Spleen (tissue), 11 donors: Measurements from ENCODE around the gene EVI5. TPM values are rescaled to one million over a fixed set of nuclear protein-coding genes. Genes with fewer than 3 reads are reported as not detected.

Experiments
- DNase-seq: peaks from one replicate; pipeline ENCODE4 v3.0.0-alpha.2; 2020
- H3K27ac ChIP-seq, 8 donors: fragments of 200-600 bp; sonication (generic) in 7 of 8; 1 replicate in 4 of 8; 2 replicates in 4 of 8; pipeline versions ENCODE4 v1.5.0 to v1.8.0; 2016 to 2021; ENCODE audit warnings: inconsistent platforms in 4 of 8, mild to moderate bottlenecking in 4 of 8, moderate library complexity in 1 of 8
- H3K27me3 ChIP-seq, 7 donors: fragments of 200-600 bp; sonication (generic) in 6 of 7; replicated peaks in 1 of 7; 1 replicate in 4 of 7; 2 replicates in 3 of 7; pipeline versions ENCODE4 v1.5.0 to v1.8.0; 2016 to 2021; ENCODE audit warnings: inconsistent platforms in 3 of 7, mild to moderate bottlenecking in 1 of 7
- H3K36me3 ChIP-seq, 6 donors: fragments of 200-600 bp; sonication (generic) in 5 of 6; 1 replicate in 4 of 6; 2 replicates in 2 of 6; pipeline versions ENCODE4 v1.5.0 to v1.8.0; 2016 to 2021; ENCODE audit warnings: inconsistent platforms in 2 of 6
- H3K4me1 ChIP-seq, 6 donors: fragments of 200-600 bp; sonication (generic) in 5 of 6; 1 replicate in 3 of 6; 2 replicates in 3 of 6; pipeline versions ENCODE4 v1.5.0 to v1.8.0; 2016 to 2021; ENCODE audit warnings: inconsistent platforms in 3 of 6
- H3K4me3 ChIP-seq, 8 donors: fragments of 200-600 bp; sonication (generic) in 7 of 8; 1 replicate in 4 of 8; 2 replicates in 4 of 8; pipeline versions ENCODE4 v1.5.0 to v1.8.0; 2016 to 2021; ENCODE audit warnings: inconsistent platforms in 4 of 8, mild to moderate bottlenecking in 4 of 8, moderate library complexity in 2 of 8
- H3K9me3 ChIP-seq, 8 donors: fragments of 200-600 bp; sonication (generic) in 7 of 8; 1 replicate in 4 of 8; 2 replicates in 4 of 8; pipeline versions ENCODE4 v1.5.0 to v1.8.0; 2016 to 2021; ENCODE audit warnings: inconsistent platforms in 4 of 8
- POLR2A ChIP-seq, 3 donors: fragments of 450-650 bp; IDR thresholded peaks; one replicate each; pipeline ENCODE4 v1.5.1; 2017; ENCODE audit warnings: antibody characterized with exemption in 3 of 3, mild to moderate bottlenecking in 1 of 3
- POLR2AphosphoS5 ChIP-seq, 3 donors: sonication (generic); formaldehyde crosslinking; IDR thresholded peaks; one replicate each; pipeline ENCODE4 v1.5.1; 2017; ENCODE audit warnings: antibody characterized with exemption in 3 of 3
- WGBS, 5 donors: extraction: QIAGEN DNeasy Blood & Tissue Kit in 3 of 5; methylation state at CpG; one replicate each; pipeline versions ENCODE4 v1.1.5 to v1.1.7; 2013 to 2018; 5-methylcytosine and 5-hydroxymethylcytosine counted together
- intact Hi-C: fragments of 100-400 bp; cut with DNase I; formaldehyde crosslinking; loops from one replicate; pipeline ENCODE4 v1.15.0; 2023; ENCODE audit warnings: low total_unique reads
- polyA plus RNA-seq, 3 donors: library from polyadenylated mRNA; stranded (reverse); fragments of 200-250 nt; gene quantifications; one replicate each; pipeline ENCODE4 v1.2.1, GENCODE V29; 2013
- total RNA-seq, 7 donors: library from RNA; depleted of rRNA in 3 of 7; stranded (reverse); fragments of >200 nt in 3 of 7; fragmentation: NEBNext Ultra II Directional in 4 of 7; extraction: Animal tissue kit (Norgen Biotek cat#: 25700) in 4 of 7; gene quantifications; one replicate each; pipeline versions ENCODE4 v1.1.0 to v1.2.1, GENCODE V29; 2016 to 2021
- TF ChIP-seq, protein P1 (sequence below), 11 experiments: fragments of 200-600 bp in 7 of 11; fragments of 450-650 bp in 4 of 11; sonication (generic) in 4 of 11; IDR thresholded peaks in 8 of 11; conservative IDR thresholded peaks in 3 of 11; 1 replicate in 7 of 11; 2 replicates in 4 of 11; pipeline versions ENCODE4 v1.4.0 to v1.8.0; 2016 to 2021; ENCODE audit warnings: antibody characterized with exemption in 11 of 11, inconsistent platforms in 4 of 11, mild to moderate bottlenecking in 1 of 11
- donor health status: healthy with polysubstance abuse.
- donor health status: DM: no; HTN: no; CAD: no; lungs with moderate emphysema.
- donor health status: DM: no; HTN: no; CAD: no.
- donor health status: Bipolar disorder and iron deficiency.
- donor health status: healthy.
- donor health status: DM: no; HTN: no; CAD: no.
- donor health status: DM: yes; HTN: yes; CAD: no.

EVI5 gene
- total and polyA plus RNA-seq, 10 donors = 1.7 to 38.3 (median 27.0) TPM

DNA sequence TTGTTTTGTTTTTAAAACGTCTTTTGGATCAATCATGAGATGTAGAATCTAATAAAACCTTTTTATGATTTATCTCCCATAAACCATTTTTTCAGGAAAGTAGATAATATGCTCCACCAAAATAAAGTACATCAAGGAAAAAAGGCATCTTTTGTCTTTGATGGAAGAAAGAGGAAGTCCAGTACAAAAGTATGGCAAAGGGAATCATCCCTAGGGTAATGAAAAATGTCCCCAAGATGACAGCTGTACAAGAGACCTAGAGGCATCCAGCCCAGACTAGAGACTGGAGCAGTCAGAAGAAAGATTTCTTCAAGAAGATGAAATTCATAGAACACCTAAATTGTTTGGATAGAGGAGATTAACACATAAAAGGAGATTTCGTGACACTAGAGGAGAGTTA lies 265.9 kb downstream of the EVI5 start:
- no peak for DNase-seq
- Histone ChIP-seq H3K4me3 (no peak overlapping the region), H3K36me3 (peaks cover 0 to 14% (median 0%) of the 10 kb centered on the region in 6 donors), H3K4me1 (peaks cover 0 to 5% (median 0%) of the 10 kb centered on the region in 6 donors), H3K27me3 (no peaks in the 10 kb centered on the region), H3K9me3 (no peaks in the 10 kb centered on the region), H3K27ac (no peak overlapping the region)
- intact Hi-C loops = no loop called here
- WGBS, 5 donors = 80 to 90% (median 85%) methylated on average over 2 of the region's 2 CpGs
- no peak for TF ChIP-seq POLR2A (IDR thresholded peaks at IDR 0.05)
- TF ChIP-seq, protein P1, sequence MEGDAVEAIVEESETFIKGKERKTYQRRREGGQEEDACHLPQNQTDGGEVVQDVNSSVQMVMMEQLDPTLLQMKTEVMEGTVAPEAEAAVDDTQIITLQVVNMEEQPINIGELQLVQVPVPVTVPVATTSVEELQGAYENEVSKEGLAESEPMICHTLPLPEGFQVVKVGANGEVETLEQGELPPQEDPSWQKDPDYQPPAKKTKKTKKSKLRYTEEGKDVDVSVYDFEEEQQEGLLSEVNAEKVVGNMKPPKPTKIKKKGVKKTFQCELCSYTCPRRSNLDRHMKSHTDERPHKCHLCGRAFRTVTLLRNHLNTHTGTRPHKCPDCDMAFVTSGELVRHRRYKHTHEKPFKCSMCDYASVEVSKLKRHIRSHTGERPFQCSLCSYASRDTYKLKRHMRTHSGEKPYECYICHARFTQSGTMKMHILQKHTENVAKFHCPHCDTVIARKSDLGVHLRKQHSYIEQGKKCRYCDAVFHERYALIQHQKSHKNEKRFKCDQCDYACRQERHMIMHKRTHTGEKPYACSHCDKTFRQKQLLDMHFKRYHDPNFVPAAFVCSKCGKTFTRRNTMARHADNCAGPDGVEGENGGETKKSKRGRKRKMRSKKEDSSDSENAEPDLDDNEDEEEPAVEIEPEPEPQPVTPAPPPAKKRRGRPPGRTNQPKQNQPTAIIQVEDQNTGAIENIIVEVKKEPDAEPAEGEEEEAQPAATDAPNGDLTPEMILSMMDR (IDR thresholded peaks at IDR 0.05 in 8 of 11, conservative IDR thresholded peaks at IDR 0.05 in 3 of 11) = no peak
- no peak for TF ChIP-seq POLR2AphosphoS5 (IDR thresholded peaks at IDR 0.05)

DNA sequence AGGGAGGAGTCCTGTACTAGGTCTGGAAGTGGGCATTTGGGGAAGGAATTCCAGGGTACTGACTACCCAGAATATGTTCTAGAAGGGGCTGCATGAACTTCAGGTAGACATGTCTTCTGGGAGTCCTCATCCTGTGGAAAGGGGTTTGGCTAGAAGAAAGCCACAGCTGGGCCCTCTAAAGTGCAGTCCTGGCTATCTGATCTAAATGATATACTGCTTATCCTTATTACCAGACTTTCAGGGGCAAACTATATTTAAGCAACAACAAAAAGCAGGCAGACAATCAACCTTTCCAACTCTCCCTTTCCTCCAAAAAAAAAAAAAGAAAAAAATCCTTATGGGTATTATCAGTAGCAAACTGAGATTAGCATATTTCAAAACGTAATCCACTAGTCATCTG lies 268.3 kb downstream of the EVI5 start:
- peaks cover 0 to 19% (median 0%) of the 10 kb centered on the region in 6 donors for H3K36me3 ChIP-seq
- H3K4me1 ChIP-seq = peaks cover 0 to 5% (median 0%) of the 10 kb centered on the region in 6 donors
- no peak for DNase-seq
- TF ChIP-seq, protein P1 (IDR thresholded peaks at IDR 0.05 in 8 of 11, conservative IDR thresholded peaks at IDR 0.05 in 3 of 11) = no peak
- no peak for TF ChIP-seq POLR2AphosphoS5 (IDR thresholded peaks at IDR 0.05)
- no peak for TF ChIP-seq POLR2A (IDR thresholded peaks at IDR 0.05)
- no peaks in the 10 kb centered on the region for H3K27me3 ChIP-seq
- H3K27ac ChIP-seq = no peak overlapping the region
- WGBS, 5 donors = 69 to 96% (median 81%) methylated on average over 1 of the region's 1 CpG
- H3K4me3 ChIP-seq = no peak overlapping the region
- intact Hi-C loops = no loop called here
- no peaks in the 10 kb centered on the region for H3K9me3 ChIP-seq

DNA sequence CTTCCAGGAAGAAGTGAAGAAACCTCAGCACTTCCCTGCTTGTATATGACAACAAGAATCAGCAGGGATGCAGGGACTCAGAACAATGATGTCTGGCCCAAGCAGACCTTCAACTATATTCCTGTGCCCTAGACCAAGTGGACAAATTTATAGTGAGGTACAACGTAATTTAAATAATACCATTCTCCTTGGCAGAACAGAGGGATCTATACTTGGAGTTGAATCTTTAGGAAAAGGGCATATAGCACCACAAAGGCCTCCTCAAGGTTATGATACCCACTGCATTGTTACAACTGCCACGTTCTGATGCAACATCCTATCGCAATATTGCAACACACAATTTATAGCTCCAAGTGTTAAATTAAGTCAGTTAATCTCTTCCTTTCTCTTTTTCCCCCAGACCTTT lies 269.1 kb downstream of the EVI5 start:
- intact Hi-C loops = no loop called here
- 50 to 83% (median 76%) methylated on average over 3 of the region's 3 CpGs for WGBS, 5 donors
- Histone ChIP-seq H3K9me3 (no peaks in the 10 kb centered on the region), H3K27me3 (no peaks in the 10 kb centered on the region), H3K4me1 (peaks cover 0 to 5% (median 0%) of the 10 kb centered on the region in 6 donors), H3K27ac (no peak overlapping the region), H3K36me3 (peaks cover 0 to 19% (median 0%) of the 10 kb centered on the region in 6 donors), H3K4me3 (no peak overlapping the region)
- TF ChIP-seq POLR2AphosphoS5 (IDR thresholded peaks at IDR 0.05) (no peak), POLR2A (IDR thresholded peaks at IDR 0.05) (no peak)
- TF ChIP-seq, protein P1 (IDR thresholded peaks at IDR 0.05 in 8 of 11, conservative IDR thresholded peaks at IDR 0.05 in 3 of 11) = no peak
- DNase-seq = no peak

DNA sequence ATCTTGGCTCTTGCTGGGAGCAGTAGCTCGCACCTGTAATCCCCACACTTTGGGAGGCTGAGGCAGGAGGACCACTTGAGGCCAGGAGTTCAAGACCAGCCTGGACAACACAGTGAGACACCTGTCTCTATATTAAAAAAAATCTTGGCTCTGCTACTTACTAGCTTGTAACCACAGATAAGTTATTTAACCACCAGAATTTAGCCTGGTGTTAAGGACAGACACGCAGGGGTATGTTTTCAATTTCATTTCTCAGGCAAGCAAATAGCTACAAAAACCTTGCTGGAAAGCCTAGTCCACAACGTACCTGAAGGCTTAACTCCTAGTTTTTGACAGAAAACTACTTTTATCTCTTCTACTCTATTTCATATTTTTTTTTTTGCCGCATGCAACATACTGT lies 273.4 kb downstream of the EVI5 start:
- Histone ChIP-seq H3K4me1 (peaks cover 0 to 5% (median 0%) of the 10 kb centered on the region in 6 donors), H3K36me3 (peaks cover 0 to 8% (median 0%) of the 10 kb centered on the region in 6 donors), H3K27me3 (no peaks in the 10 kb centered on the region), H3K4me3 (no peak overlapping the region), H3K27ac (no peak overlapping the region), H3K9me3 (no peaks in the 10 kb centered on the region)
- 92 to 98% (median 93%) methylated on average over 4 of the region's 4 CpGs for WGBS, 5 donors
- no peak for DNase-seq
- intact Hi-C loops = no loop called here
- TF ChIP-seq, protein P1 (IDR thresholded peaks at IDR 0.05 in 8 of 11, conservative IDR thresholded peaks at IDR 0.05 in 3 of 11) = no peak
- TF ChIP-seq POLR2AphosphoS5 (IDR thresholded peaks at IDR 0.05) = no peak
- TF ChIP-seq POLR2A (IDR thresholded peaks at IDR 0.05) = no peak
